NOMO-1 (cell line): Measurements from ENCODE around the gene HIVEP2.

Experiments
- DNase-seq, 2 experiments: peaks; one replicate each; lab custom pipeline; 2025; ENCODE audit not compliant: unreplicated experiment in 2 of 2; lab: John Stamatoyannopoulos, UW

The HIVEP2 gene

GRCh38 chr6:142926177-142926493 is 18.8 kb downstream of the HIVEP2 start:
- DNase-seq, result no peak

DNA sequence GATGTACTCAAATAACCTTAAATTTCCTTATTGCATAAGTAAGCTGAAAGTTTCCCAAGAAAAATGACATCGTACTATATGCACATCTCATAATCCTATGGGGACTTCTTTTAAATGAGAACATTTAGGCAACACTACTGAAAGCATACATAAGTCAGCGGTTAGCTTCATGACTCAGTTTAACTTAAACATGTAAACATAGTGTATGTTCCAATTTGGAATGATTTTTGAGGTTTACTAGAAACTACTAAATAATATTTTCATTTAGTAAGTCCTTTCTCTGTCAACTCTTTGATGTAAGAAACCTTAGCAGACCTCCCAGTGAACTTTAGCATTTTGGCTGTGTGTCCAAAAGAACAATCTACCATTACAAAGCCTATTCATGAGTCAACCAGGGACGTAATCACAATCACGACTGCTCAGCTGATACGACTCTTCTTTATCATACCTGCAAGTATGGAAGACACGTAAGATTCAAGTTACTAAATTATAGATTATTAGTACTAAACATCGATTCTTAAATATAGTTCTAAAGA is 19.3 kb downstream of the HIVEP2 start:
- no peak for DNase-seq

DNA sequence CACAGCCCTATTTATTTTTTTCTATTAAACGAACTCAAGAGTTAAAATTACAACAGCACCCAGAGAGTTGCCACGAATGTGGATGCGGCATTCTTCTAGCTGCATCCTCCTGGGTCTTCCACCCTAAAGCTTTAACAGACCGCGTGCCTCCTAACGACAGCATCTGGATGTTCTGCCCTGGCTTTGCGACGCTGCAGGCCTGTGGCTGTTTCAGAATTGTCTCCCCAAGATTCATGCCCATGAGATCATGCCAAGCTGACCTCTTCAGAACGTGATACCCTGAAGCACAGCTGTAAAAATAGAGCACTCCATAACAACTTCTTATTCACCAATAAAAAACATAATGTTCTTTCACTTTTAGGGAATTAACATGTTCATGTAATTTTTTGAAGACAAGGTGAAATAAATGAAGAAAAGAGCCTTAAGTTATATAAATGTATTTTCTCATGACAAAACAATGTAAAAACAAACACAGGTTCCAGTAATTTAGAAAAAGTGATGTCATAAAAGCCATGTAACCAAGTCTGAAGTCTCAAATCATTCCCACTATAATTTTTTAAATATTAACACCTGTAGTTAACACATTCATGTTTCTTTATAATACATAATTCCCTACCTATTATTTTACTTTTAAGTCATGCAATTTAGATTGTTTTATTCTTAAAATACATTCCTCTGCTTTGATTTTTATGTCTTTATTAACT is 26.5 kb downstream of the HIVEP2 start:
- DNase-seq, result no peak

- no peak for DNase-seq
These were observed 28.1 kb downstream of the HIVEP2 start for GRCh38 chr6:142916881-142917280.

GRCh38 chr6:142914937-142915697 is 29.9 kb downstream of the HIVEP2 start:
- DNase-seq, result no peak

- no peak for DNase-seq
These were observed 30.6 kb downstream of the HIVEP2 start for GRCh38 chr6:142914369-142914768.

DNA sequence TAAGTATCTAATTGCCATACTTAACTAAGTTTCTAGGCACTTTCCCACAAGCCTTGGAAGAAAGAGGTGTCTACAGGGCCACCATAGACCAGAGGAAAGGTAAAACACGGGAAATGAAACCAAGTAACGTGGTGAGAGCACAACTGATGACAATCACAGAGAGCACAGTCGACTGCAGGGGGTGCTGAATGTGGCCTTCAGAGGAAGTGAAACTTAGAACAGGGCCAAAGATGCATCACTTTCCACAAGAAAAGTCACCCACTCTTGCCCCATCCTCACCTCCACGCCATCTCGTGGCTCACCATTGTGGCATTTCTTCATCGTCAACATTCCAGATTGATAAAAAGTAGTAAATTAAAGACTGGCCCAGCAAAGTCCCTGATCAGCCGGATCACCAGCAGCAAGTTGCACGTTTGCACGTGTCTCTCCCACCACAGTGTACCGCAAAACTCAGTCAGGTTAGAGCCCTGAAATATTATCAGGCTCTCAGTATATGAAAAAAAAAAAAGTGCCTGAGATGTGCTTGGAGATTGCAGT is 31.4 kb downstream of the HIVEP2 start:
- DNase-seq, result peak; percentile 83 to 94

- DNase-seq, result peak; percentile 18 to 64
These were observed 31.9 kb downstream of the HIVEP2 start for GRCh38 chr6:142913036-142913510.

DNA sequence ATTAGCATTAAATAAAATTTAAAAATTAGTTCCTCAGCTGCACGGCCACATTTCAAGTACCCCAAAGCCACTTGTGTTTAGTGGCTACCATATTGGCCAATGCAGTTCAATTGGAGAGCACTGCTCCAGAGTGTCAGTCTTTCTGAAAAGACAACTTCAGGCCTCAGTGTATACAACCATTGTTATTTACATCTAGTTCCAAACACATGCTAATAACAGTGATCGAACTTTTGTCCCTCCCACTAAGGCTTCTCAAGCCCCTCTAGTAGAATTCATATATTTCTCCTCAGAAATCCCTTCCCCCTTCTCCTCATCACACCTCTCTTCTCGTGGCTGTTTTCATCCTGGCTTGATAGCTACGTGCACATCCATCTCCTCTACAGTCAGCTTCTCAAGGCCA is 32.9 kb downstream of the HIVEP2 start:
- DNase-seq, result no peak

DNA sequence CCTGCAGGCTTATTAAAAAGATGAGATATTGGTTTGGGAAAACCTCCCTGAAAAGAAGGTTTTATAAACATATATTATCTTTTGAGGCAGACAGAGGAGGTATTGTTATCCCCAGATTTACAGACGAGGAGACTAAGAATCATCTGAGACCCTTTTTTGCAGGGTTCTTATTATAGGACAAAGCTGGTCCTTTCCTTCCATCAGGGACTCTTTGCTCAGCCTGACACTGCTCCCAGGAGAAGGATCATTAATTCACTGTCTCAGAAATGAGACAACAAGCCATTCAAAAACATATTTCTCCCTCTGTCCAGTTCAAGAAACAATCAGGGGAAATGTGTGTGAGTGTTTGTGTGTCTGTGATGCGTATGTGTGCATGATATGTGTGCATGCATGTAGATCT is 33.5 kb downstream of the HIVEP2 start:
- DNase-seq, result no peak

GRCh38 chr6:142909686-142910085 is 35.3 kb downstream of the HIVEP2 start:
- no peak for DNase-seq

DNA sequence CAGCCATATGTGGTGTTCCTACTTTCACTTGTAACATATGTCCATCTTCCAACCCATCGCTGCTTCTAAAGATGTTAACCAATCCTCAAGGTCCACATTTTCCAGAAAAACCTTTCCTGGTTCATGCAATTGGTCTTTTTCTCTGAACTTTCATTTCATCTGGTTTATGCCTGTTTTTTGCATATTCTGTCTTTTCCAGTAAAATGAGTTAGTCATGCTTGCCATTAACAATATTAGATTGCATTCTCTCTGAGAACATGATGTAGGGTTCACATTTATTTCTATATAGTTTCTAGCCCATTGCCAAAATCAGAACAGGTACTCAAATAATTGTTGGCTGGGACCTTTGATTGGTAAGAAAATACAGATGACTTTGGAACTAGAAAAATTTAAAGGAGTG is 36.7 kb downstream of the HIVEP2 start:
- no peak for DNase-seq

DNA sequence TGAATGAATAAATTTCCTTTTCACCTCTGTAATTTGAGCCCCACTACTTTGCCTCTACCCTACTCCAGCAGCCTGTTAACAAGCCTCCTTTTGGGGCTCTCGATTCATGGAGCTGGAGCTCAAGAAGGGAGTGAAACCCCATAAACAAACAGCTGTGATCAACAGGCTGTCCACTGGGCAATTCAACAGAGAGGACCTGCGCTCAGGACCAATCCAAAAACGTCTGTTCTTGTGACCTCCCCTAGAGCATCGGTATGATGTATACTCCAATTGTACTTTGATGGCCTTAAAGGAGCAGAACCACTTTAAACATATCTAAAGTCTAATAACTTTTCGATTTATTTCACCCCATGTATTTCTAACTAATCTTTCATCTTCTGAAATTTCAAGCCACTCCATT is 37.4 kb downstream of the HIVEP2 start:
- no peak for DNase-seq

DNA sequence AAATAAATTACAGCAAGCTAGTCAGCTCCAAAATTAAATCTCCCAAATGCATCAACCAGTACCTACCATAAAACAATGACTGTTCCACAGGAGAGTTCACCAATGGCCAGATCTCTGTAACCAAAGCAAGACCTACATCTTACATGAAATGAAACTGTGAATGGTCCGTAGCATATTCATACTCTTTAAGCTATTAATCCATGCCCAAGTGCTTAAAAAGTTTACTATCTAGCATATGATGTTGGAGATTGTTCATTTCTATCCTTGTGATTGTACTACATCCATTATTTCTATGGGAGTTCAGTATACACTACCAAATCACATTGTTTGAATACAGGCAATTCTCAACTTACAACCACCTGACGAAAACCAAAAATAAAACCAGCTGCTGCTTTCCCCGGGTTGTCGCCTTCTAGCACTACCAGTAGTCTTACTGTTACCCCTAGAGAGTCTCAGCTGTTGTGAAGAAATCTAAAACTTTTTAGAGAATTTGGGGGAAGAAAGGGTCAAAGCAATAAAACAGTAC is 38.0 kb downstream of the HIVEP2 start:
- DNase-seq, result no peak

DNA sequence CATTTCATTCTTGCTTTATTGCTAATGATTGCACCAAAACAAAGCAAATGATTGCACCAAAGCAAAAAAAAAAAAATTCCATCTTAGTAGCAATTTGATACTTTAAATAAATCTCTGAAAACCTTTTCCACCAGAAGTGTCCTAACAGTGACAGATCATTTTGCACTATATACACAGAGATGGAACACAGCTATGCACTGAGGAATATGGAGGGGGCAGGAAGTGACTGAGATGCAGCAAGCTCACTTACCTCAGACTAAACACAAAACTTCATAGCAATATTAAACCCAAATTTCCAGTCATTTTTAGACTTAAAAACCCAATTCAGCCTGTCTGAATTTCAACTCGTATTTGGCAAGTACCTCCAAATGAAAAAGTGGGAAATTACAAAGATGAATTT is 41.2 kb downstream of the HIVEP2 start:
- no peak for DNase-seq

GRCh38 chr6:142902636-142903053 is 42.3 kb downstream of the HIVEP2 start:
- DNase-seq, result peak; percentile 6 to 59

DNA sequence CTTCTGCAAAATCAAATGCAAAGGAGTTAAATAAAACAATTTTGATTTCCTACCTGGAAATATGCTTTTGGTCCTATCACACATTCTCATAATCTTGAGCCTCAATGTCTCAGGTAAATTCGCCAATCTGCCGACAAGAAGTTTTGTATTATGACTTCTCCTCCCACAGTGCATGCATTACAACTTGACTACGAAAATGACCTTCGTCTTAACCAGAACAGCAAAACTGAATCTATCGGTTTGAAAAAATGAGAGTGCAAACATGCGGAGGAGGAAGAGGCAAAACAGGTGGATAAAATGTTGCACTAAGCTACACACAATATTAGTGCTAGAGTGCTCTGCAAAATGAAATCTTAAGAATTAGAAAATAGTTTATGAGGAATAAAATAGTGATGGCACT is 43.4 kb downstream of the HIVEP2 start:
- DNase-seq, result no peak

- no peak for DNase-seq
These were observed 44.6 kb downstream of the HIVEP2 start for GRCh38 chr6:142900227-142900971.

- DNase-seq, result no peak
These were observed 45.8 kb downstream of the HIVEP2 start for GRCh38 chr6:142898927-142899895.

- DNase-seq, result no peak
These were observed 47.3 kb downstream of the HIVEP2 start for GRCh38 chr6:142897659-142898058.
